CD4-positive, alpha-beta T cell treated with Interleukin-17A for 4 hours (primary cell): ENCODE results near the gene CD244.

Source experiments
- DNase-seq: peaks from one replicate; pipeline ENCODE4 v3.0.0-alpha.2; 2020; ENCODE audit warnings: mixed read lengths

The CD244 gene

GRCh38 chr1:160844447-160845232 lies 18.0 kb downstream of the CD244 start:
- no peak for DNase-seq

GRCh38 chr1:160841079-160841478 lies 21.6 kb downstream of the CD244 start:
- no peak for DNase-seq

- no peak for DNase-seq
Measured at GRCh38 chr1:160839746-160840145, 22.9 kb downstream of the CD244 start.

- peak; percentile 41 for DNase-seq
Measured at GRCh38 chr1:160838888-160839287, 23.8 kb downstream of the CD244 start.

GRCh38 chr1:160837558-160838205 lies 25.0 kb downstream of the CD244 start:
- DNase-seq = peak; percentile 88

GRCh38 chr1:160836981-160837557 lies 25.6 kb downstream of the CD244 start:
- no peak for DNase-seq

- no peak for DNase-seq
Measured at GRCh38 chr1:160836561-160836960, 26.1 kb downstream of the CD244 start.

- DNase-seq = no peak
Measured at GRCh38 chr1:160835751-160836150, 26.9 kb downstream of the CD244 start.

- DNase-seq = peak; percentile 81
Measured at GRCh38 chr1:160834945-160835565, 27.6 kb downstream of the CD244 start.

GRCh38 chr1:160830321-160831153 lies 32.1 kb downstream of the CD244 start:
- DNase-seq = peak; percentile 90

- no peak for DNase-seq
Measured at GRCh38 chr1:160829766-160830165, 32.9 kb downstream of the CD244 start.

GRCh38 chr1:160827418-160827817 lies 35.3 kb downstream of the CD244 start:
- no peak for DNase-seq

GRCh38 chr1:160826546-160826945 lies 36.1 kb downstream of the CD244 start:
- no peak for DNase-seq

- no peak for DNase-seq
Measured at GRCh38 chr1:160823296-160823695, 39.4 kb downstream of the CD244 start.

GRCh38 chr1:160821627-160822026 lies 41.1 kb downstream of the CD244 start:
- DNase-seq = no peak

GRCh38 chr1:160819186-160819585 lies 43.5 kb downstream of the CD244 start:
- DNase-seq = no peak

GRCh38 chr1:160818207-160818937 lies 44.3 kb downstream of the CD244 start:
- DNase-seq = no peak

- DNase-seq = no peak
Measured at GRCh38 chr1:160814856-160815255, 47.8 kb downstream of the CD244 start.

- no peak for DNase-seq
Measured at GRCh38 chr1:160814316-160814715, 48.4 kb downstream of the CD244 start.

- peak; percentile 29 for DNase-seq
Measured at GRCh38 chr1:160813215-160813614, 49.5 kb downstream of the CD244 start.

- no peak for DNase-seq
Measured at GRCh38 chr1:160811147-160811546, 51.5 kb downstream of the CD244 start.

GRCh38 chr1:160810486-160810885 lies 52.2 kb downstream of the CD244 start:
- DNase-seq = no peak
